HepG2 (cell line): ENCODE results near the gene MT1F. TPM values are rescaled to one million over a fixed set of nuclear protein-coding genes. Genes with fewer than 3 reads are reported as not detected.
A peak's percentile ranks its signal among the peaks of the same experiment; 100 is the strongest.

Source experiments
- GATA4 ChIP-seq: sonication (generic); IDR thresholded peaks from 2 replicates; pipeline ENCODE4 v1.6.1; 2016; ENCODE audit warnings: antibody characterized with exemption, low read depth, borderline replicate concordance
- HBP1 ChIP-seq: IDR thresholded peaks from 2 replicates; pipeline ENCODE4 v1.6.1; 2016; ENCODE audit warnings: low read depth, control low read depth
- HNF1A ChIP-seq, 2 experiments: sonication (generic) in 1 of 2; formaldehyde crosslinking in 1 of 2; IDR thresholded peaks; 2 replicates each; pipeline versions ENCODE4 v1.4.0 to v1.6.1; 2016 to 2020; ENCODE audit warnings: borderline replicate concordance in 1 of 2, low read depth in 1 of 2, mild to moderate bottlenecking in 1 of 2, missing genetic modification reagents in 1 of 2
- MED8 ChIP-seq: sonication (generic); formaldehyde crosslinking; IDR thresholded peaks from 2 replicates; pipeline ENCODE4 v1.8.1; 2023; ENCODE audit warnings: mild to moderate bottlenecking, missing genetic modification reagents; ENCODE audit not compliant: insufficient replicate concordance
- PATZ1 ChIP-seq: sonication (generic); formaldehyde crosslinking; IDR thresholded peaks from 2 replicates; pipeline ENCODE4 v1.4.0; 2020; ENCODE audit warnings: missing genetic modification reagents
- POLR2AphosphoS2 ChIP-seq: IDR thresholded peaks from 2 replicates; pipeline ENCODE4 v1.6.1; 2011; ENCODE audit warnings: low read depth, low read length, improper control_type of control experiment
- RAD51 ChIP-seq: fragments of 450-650 bp; IDR thresholded peaks from 2 replicates; pipeline ENCODE4 v1.6.1; 2016; ENCODE audit warnings: borderline replicate concordance
- SRSF4 ChIP-seq: fragments of 200-400 bp; formaldehyde crosslinking; IDR thresholded peaks from one replicate; pipeline ENCODE4 v1.6.1; 2018; ENCODE audit warnings: mild to moderate bottlenecking, low read depth, low read length, moderate library complexity; ENCODE audit not compliant: poor library complexity, severe bottlenecking
- SUZ12 ChIP-seq: fragments of 150-350 bp; IDR thresholded peaks from 2 replicates; pipeline ENCODE4 v1.6.1; 2014; ENCODE audit warnings: low read depth, low read length
- TGIF2 ChIP-seq: IDR thresholded peaks from 2 replicates; pipeline ENCODE4 v1.6.1; 2016; ENCODE audit warnings: control low read depth, missing compliant biosample characterization
- U2AF2 ChIP-seq: fragments of 200-400 bp; formaldehyde crosslinking; IDR thresholded peaks from 2 replicates; pipeline ENCODE4 v1.6.1; 2017; ENCODE audit warnings: low read depth, mild to moderate bottlenecking, low read length
- ZMYM2 ChIP-seq: sonication (generic); formaldehyde crosslinking; IDR thresholded peaks from 2 replicates; pipeline ENCODE4 v1.8.0; 2022; ENCODE audit warnings: mild to moderate bottlenecking, missing genetic modification reagents
- ZNF24 ChIP-seq: fragments of 450-650 bp; IDR thresholded peaks from 2 replicates; pipeline ENCODE4 v1.6.1; 2017; ENCODE audit warnings: antibody characterized with exemption, mild to moderate bottlenecking
- ZNF431 ChIP-seq: sonication (generic); formaldehyde crosslinking; IDR thresholded peaks from 2 replicates; pipeline ENCODE4 v1.9.0; 2022; ENCODE audit warnings: missing genetic modification reagents, low read depth, mild to moderate bottlenecking, borderline replicate concordance
- ZNF589 ChIP-seq: sonication (generic); formaldehyde crosslinking; conservative IDR thresholded peaks from 2 replicates; pipeline ENCODE4 v1.8.0; 2022; ENCODE audit warnings: mild to moderate bottlenecking, moderate library complexity, missing genetic modification reagents
- ZNF691 ChIP-seq: sonication (generic); formaldehyde crosslinking; IDR thresholded peaks from 2 replicates; pipeline ENCODE4 v1.4.0; 2020; ENCODE audit warnings: missing genetic modification reagents, low read depth, mild to moderate bottlenecking, borderline replicate concordance
- ZNF776 ChIP-seq: sonication (generic); formaldehyde crosslinking; IDR thresholded peaks from 2 replicates; pipeline ENCODE4 v1.4.0; 2020; ENCODE audit warnings: mild to moderate bottlenecking, missing genetic modification reagents
- ZNF891 ChIP-seq: sonication (generic); formaldehyde crosslinking; IDR thresholded peaks from 2 replicates; pipeline ENCODE4 v1.5.0; 2020; ENCODE audit warnings: mild to moderate bottlenecking, missing genetic modification reagents
- polyA plus RNA-seq, 8 experiments: library from polyadenylated mRNA; depleted of rRNA in 3 of 8; stranded (reverse) in 7 of 8; unstranded in 1 of 8; fragments of >200 nt; fragmentation: Illumina TruSeq in 4 of 8; extraction: Trizol in 4 of 8; gene quantifications; 2 replicates each; pipeline versions ENCODE4 v1.2.1 to v1.2.3, GENCODE V29; 2011 to 2016; ENCODE audit warnings: low read depth in 4 of 8, missing spikeins in 1 of 8, mixed read lengths in 1 of 8; ENCODE audit not compliant: insufficient read depth in 1 of 8
- total RNA-seq, 5 experiments: library from RNA; depleted of rRNA; stranded (reverse); fragments of >200 nt; fragmentation: Illumina TruSeq; extraction: Trizol; gene quantifications; 2 replicates each; pipeline ENCODE4 v1.2.3, GENCODE V29; 2016; ENCODE audit warnings: low read depth in 1 of 5

MT1F gene
- total and polyA plus RNA-seq, 2 of the 13 experiments (the other 11 are each of a cell fraction or from before 2014, with no cell fraction given) = 1.9 to 169 TPM

GRCh38 chr16:56637814-56638750 lies 19.7 kb upstream of the MT1F start, which contains the start of gene MT1A (continued):
- TF ChIP-seq ZNF691 (CRISPR knock-in tag) (no peak), U2AF2 (no peak), ZNF891 (no peak; the same call in 1 of the 2 replicates), GATA4 (no peak), POLR2AphosphoS2 (no peak), HBP1 (CRISPR knock-in tag) (no peak), HNF1A (IDR thresholded peaks at IDR 0.05; ENCODE audit: low read depth) (no peak), HNF1A (CRISPR knock-in tag; IDR thresholded peaks at IDR 0.05; ENCODE audit: borderline replicate concordance) (0 out of 2 replicates have a peak, but pooled peaks have one; percentile 27), RAD51 (no peak), ZNF589 (CRISPR knock-in tag) (no peak), MED8 (CRISPR knock-in tag) (no peak), ZMYM2 (CRISPR knock-in tag) (no peak), TGIF2 (CRISPR knock-in tag) (no peak), ZNF431 (CRISPR knock-in tag) (no peak), SRSF4 (no peak), SUZ12 (no peak), PATZ1 (CRISPR knock-in tag) (peak; percentile 53), ZNF776 (CRISPR knock-in tag) (no peak), ZNF24 (no peak)
